ENCODE measurements around the gene NKIRAS2. TPM values are rescaled to one million over a fixed set of nuclear protein-coding genes. Genes with fewer than 3 reads are reported as not detected.

Gene NKIRAS2
- total and polyA plus RNA-seq, 2 experiments from 2014 or later = 31.3 to 52.9 TPM

DNA sequence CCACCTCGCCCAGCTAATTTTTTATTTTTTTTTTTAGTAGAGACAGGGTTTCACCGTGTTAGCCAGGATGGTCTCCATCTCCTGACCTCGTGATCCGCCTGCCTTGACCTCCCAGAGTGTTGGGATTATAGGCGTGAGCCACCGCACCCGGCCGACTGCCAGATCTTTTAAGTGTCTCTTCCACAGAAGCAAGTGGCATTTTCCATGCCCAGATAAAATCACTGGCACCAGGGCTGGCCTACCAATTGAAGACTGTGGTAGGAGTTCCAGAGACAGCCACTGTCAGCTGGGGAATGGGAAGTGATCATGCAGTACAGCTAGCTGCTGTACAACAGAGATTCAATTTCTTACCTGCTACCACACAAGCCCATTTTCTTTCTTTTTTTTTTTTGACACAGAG, 35.4 kb upstream of the NKIRAS2 start:
- Histone ChIP-seq H3K4me2 (no peak overlapping the region), H3K27ac (ENCODE audit: low read depth) (0 out of 2 replicates have a peak overlapping the region, but pooled peaks have one; percentile 55), H3K4me1 (ENCODE audit: insufficient read depth) (no peaks in the 10 kb centered on the region), H3K4me3 (no peak overlapping the region), H2AFZ (no peak overlapping the region), H3K27me3 (ENCODE audit: insufficient read depth) (no peaks in the 10 kb centered on the region), H4K20me1 (replicated peaks; ENCODE audit: insufficient read depth) (peaks cover 39% of the 10 kb centered on the region), H3K79me2 (replicated peaks; ENCODE audit: insufficient read depth) (no peaks in the 10 kb centered on the region), H3K9me2 (ENCODE audit: insufficient read depth) (no peaks in the 10 kb centered on the region), H3K36me3 (ENCODE audit: insufficient read depth) (peaks cover 79% of the 10 kb centered on the region), H3F3A (replicated peaks; ENCODE audit: low read depth) (peaks cover 23% of the 10 kb centered on the region)
- Mint-ChIP-seq H3K9me3 (no peaks in the 10 kb centered on the region), H3K27ac (no peak overlapping the region), H3K36me3 (ENCODE audit: low read depth) (peaks cover 97% of the 10 kb centered on the region), H3K27me3 (ENCODE audit: insufficient read depth, low read depth, poor library complexity) (peaks cover 9% of the 10 kb centered on the region), H3K4me1 (no peaks in the 10 kb centered on the region), H3K4me3 (no peak overlapping the region)
- DNase-seq (ENCODE audit: low spot score) (no peak), ATAC-seq (no peak)
- TF ChIP-seq STAT1 (IDR thresholded peaks at IDR 0.05; ENCODE audit: unreplicated experiment) = no peak
- TF ChIP-seq, protein P1, sequence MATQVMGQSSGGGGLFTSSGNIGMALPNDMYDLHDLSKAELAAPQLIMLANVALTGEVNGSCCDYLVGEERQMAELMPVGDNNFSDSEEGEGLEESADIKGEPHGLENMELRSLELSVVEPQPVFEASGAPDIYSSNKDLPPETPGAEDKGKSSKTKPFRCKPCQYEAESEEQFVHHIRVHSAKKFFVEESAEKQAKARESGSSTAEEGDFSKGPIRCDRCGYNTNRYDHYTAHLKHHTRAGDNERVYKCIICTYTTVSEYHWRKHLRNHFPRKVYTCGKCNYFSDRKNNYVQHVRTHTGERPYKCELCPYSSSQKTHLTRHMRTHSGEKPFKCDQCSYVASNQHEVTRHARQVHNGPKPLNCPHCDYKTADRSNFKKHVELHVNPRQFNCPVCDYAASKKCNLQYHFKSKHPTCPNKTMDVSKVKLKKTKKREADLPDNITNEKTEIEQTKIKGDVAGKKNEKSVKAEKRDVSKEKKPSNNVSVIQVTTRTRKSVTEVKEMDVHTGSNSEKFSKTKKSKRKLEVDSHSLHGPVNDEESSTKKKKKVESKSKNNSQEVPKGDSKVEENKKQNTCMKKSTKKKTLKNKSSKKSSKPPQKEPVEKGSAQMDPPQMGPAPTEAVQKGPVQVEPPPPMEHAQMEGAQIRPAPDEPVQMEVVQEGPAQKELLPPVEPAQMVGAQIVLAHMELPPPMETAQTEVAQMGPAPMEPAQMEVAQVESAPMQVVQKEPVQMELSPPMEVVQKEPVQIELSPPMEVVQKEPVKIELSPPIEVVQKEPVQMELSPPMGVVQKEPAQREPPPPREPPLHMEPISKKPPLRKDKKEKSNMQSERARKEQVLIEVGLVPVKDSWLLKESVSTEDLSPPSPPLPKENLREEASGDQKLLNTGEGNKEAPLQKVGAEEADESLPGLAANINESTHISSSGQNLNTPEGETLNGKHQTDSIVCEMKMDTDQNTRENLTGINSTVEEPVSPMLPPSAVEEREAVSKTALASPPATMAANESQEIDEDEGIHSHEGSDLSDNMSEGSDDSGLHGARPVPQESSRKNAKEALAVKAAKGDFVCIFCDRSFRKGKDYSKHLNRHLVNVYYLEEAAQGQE (IDR thresholded peaks at IDR 0.05; ENCODE audit: unreplicated experiment) = no peak
- TF ChIP-seq, protein P2, sequence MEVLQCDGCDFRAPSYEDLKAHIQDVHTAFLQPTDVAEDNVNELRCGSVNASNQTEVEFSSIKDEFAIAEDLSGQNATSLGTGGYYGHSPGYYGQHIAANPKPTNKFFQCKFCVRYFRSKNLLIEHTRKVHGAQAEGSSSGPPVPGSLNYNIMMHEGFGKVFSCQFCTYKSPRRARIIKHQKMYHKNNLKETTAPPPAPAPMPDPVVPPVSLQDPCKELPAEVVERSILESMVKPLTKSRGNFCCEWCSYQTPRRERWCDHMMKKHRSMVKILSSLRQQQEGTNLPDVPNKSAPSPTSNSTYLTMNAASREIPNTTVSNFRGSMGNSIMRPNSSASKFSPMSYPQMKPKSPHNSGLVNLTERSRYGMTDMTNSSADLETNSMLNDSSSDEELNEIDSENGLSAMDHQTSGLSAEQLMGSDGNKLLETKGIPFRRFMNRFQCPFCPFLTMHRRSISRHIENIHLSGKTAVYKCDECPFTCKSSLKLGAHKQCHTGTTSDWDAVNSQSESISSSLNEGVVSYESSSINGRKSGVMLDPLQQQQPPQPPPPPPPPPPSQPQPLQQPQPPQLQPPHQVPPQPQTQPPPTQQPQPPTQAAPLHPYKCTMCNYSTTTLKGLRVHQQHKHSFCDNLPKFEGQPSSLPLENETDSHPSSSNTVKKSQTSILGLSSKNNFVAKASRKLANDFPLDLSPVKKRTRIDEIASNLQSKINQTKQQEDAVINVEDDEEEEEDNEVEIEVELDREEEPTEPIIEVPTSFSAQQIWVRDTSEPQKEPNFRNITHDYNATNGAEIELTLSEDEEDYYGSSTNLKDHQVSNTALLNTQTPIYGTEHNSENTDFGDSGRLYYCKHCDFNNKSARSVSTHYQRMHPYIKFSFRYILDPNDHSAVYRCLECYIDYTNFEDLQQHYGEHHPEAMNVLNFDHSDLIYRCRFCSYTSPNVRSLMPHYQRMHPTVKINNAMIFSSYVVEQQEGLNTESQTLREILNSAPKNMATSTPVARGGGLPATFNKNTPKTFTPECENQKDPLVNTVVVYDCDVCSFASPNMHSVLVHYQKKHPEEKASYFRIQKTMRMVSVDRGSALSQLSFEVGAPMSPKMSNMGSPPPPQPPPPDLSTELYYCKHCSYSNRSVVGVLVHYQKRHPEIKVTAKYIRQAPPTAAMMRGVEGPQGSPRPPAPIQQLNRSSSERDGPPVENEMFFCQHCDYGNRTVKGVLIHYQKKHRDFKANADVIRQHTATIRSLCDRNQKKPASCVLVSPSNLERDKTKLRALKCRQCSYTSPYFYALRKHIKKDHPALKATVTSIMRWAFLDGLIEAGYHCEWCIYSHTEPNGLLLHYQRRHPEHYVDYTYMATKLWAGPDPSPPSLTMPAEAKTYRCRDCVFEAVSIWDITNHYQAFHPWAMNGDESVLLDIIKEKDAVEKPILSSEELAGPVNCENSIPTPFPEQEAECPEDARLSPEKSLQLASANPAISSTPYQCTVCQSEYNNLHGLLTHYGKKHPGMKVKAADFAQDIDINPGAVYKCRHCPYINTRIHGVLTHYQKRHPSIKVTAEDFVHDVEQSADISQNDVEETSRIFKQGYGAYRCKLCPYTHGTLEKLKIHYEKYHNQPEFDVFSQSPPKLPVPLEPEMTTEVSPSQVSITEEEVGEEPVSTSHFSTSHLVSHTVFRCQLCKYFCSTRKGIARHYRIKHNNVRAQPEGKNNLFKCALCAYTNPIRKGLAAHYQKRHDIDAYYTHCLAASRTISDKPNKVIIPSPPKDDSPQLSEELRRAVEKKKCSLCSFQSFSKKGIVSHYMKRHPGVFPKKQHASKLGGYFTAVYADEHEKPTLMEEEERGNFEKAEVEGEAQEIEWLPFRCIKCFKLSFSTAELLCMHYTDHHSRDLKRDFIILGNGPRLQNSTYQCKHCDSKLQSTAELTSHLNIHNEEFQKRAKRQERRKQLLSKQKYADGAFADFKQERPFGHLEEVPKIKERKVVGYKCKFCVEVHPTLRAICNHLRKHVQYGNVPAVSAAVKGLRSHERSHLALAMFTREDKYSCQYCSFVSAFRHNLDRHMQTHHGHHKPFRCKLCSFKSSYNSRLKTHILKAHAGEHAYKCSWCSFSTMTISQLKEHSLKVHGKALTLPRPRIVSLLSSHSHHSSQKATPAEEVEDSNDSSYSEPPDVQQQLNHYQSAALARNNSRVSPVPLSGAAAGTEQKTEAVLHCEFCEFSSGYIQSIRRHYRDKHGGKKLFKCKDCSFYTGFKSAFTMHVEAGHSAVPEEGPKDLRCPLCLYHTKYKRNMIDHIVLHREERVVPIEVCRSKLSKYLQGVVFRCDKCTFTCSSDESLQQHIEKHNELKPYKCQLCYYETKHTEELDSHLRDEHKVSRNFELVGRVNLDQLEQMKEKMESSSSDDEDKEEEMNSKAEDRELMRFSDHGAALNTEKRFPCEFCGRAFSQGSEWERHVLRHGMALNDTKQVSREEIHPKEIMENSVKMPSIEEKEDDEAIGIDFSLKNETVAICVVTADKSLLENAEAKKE (CRISPR knock-in tag; IDR thresholded peaks at IDR 0.05) = no peak
- TF ChIP-seq, protein P3, sequence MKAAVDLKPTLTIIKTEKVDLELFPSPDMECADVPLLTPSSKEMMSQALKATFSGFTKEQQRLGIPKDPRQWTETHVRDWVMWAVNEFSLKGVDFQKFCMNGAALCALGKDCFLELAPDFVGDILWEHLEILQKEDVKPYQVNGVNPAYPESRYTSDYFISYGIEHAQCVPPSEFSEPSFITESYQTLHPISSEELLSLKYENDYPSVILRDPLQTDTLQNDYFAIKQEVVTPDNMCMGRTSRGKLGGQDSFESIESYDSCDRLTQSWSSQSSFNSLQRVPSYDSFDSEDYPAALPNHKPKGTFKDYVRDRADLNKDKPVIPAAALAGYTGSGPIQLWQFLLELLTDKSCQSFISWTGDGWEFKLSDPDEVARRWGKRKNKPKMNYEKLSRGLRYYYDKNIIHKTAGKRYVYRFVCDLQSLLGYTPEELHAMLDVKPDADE (IDR thresholded peaks at IDR 0.05) = no peak
- TF ChIP-seq ZNF114 (CRISPR knock-in tag; IDR thresholded peaks at IDR 0.05) = no peak
- TF ChIP-seq EZH2phosphoT487 (IDR thresholded peaks at IDR 0.05; ENCODE audit: unreplicated experiment) = no peak
- no peak for TF ChIP-seq JUNB (IDR thresholded peaks at IDR 0.05; ENCODE audit: unreplicated experiment)
- no peak for TF ChIP-seq NANOG (IDR thresholded peaks at IDR 0.05; ENCODE audit: borderline replicate concordance)
- no peak for TF ChIP-seq CREB1 (CRISPR knock-in tag; IDR thresholded peaks at IDR 0.05; ENCODE audit: low read depth)
- TF ChIP-seq, protein P4, sequence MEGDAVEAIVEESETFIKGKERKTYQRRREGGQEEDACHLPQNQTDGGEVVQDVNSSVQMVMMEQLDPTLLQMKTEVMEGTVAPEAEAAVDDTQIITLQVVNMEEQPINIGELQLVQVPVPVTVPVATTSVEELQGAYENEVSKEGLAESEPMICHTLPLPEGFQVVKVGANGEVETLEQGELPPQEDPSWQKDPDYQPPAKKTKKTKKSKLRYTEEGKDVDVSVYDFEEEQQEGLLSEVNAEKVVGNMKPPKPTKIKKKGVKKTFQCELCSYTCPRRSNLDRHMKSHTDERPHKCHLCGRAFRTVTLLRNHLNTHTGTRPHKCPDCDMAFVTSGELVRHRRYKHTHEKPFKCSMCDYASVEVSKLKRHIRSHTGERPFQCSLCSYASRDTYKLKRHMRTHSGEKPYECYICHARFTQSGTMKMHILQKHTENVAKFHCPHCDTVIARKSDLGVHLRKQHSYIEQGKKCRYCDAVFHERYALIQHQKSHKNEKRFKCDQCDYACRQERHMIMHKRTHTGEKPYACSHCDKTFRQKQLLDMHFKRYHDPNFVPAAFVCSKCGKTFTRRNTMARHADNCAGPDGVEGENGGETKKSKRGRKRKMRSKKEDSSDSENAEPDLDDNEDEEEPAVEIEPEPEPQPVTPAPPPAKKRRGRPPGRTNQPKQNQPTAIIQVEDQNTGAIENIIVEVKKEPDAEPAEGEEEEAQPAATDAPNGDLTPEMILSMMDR (conservative IDR thresholded peaks at IDR 0.05; ENCODE audit: low read depth in 2 of 2) = no peak
- TF ChIP-seq POLR2AphosphoS5 (IDR thresholded peaks at IDR 0.05; ENCODE audit: low read depth) = no peak
- TF ChIP-seq EZH2 (IDR thresholded peaks at IDR 0.05; ENCODE audit: low read depth, unreplicated experiment) = no peak
- TF ChIP-seq ZNF331 (CRISPR knock-in tag; IDR thresholded peaks at IDR 0.05; ENCODE audit: low read depth) = no peak

Measured in GM23338 (cell line).